Hypothalamus (tissue), 51 donors: ENCODE results near the gene WNK2.

Source experiments
- DNase-seq, 51 donors: peaks; one replicate each; lab custom pipeline; 2025; lab: John Stamatoyannopoulos, UW

WNK2 gene

GRCh38 chr9:93231121-93231694 is 47.3 kb downstream of the WNK2 start:
- DNase-seq = peak in 19 of 51 donors; percentile 16 to 70 (median 44)

GRCh38 chr9:93231716-93232115 is 47.8 kb downstream of the WNK2 start:
- DNase-seq = no peak

GRCh38 chr9:93232388-93232960 is 48.5 kb downstream of the WNK2 start:
- no peak for DNase-seq

- DNase-seq = no peak
These were observed 49.1 kb downstream of the WNK2 start for GRCh38 chr9:93233033-93233432.

- no peak for DNase-seq
These were observed 50.7 kb downstream of the WNK2 start for GRCh38 chr9:93234600-93234999.

GRCh38 chr9:93235300-93235960 is 51.5 kb downstream of the WNK2 start:
- DNase-seq = peak in 1 of 51 donors; percentile 16

GRCh38 chr9:93236541-93237206 is 52.7 kb downstream of the WNK2 start:
- no peak for DNase-seq

GRCh38 chr9:93237540-93237939 is 53.6 kb downstream of the WNK2 start:
- DNase-seq = no peak

GRCh38 chr9:93238953-93239925 is 55.3 kb downstream of the WNK2 start:
- DNase-seq = no peak

GRCh38 chr9:93240891-93241334 is 57.0 kb downstream of the WNK2 start:
- no peak for DNase-seq

GRCh38 chr9:93243112-93243511 is 59.2 kb downstream of the WNK2 start:
- no peak for DNase-seq

- no peak for DNase-seq
These were observed 60.2 kb downstream of the WNK2 start for GRCh38 chr9:93244101-93244500.

- no peak for DNase-seq
These were observed 60.8 kb downstream of the WNK2 start for GRCh38 chr9:93244510-93245436.

- DNase-seq = no peak
These were observed 61.6 kb downstream of the WNK2 start for GRCh38 chr9:93245437-93245970.

- DNase-seq = no peak
These were observed 62.2 kb downstream of the WNK2 start for GRCh38 chr9:93246111-93246510.

- no peak for DNase-seq
These were observed 62.6 kb downstream of the WNK2 start for GRCh38 chr9:93246526-93246925.

- no peak for DNase-seq
These were observed 63.3 kb downstream of the WNK2 start for GRCh38 chr9:93247099-93247865.

- DNase-seq = no peak
These were observed 64.0 kb downstream of the WNK2 start for GRCh38 chr9:93247892-93248291.
